SK-N-MC (cell line): ENCODE results near the gene KISS1.

Experiments used
- EZH2 ChIP-seq: fragments of 200-600 bp; sonication (generic); IDR thresholded peaks from one replicate; pipeline ENCODE4 v1.6.1; 2017; ENCODE audit warnings: antibody characterized with exemption
- FOXP2 ChIP-seq: optimal IDR thresholded peaks from 2 replicates; pipeline ENCODE3; 2011; ENCODE audit warnings: mild to moderate bottlenecking, moderate library complexity; ENCODE audit not compliant: insufficient read depth; ENCODE audit errors: extremely low read length, control extremely low read depth
- POLR2AphosphoS5 ChIP-seq: IDR thresholded peaks from 2 replicates; pipeline ENCODE4 v1.6.1; 2012; ENCODE audit warnings: mild to moderate bottlenecking, low read depth, low read length, borderline replicate concordance

- TF ChIP-seq EZH2 (no peak), POLR2AphosphoS5 (no peak), FOXP2 (no peak)
Observed at GRCh38 chr1:204142032-204142974, 54.0 kb downstream of the KISS1 start.
